Mammary epithelial cell (primary cell): Measurements from ENCODE around the gene ESRRG.

Experiments used
- EZH2 ChIP-seq: IDR thresholded peaks from 2 replicates; pipeline ENCODE4 v1.6.1; 2012; ENCODE audit warnings: low read length, inconsistent platforms, borderline replicate concordance
- TF ChIP-seq, protein P1 (sequence below), 2 donors: IDR thresholded peaks in 1 of 2; conservative IDR thresholded peaks in 1 of 2; 2 replicates each; pipeline ENCODE4 v1.5.1; 2011 to 2012; ENCODE audit warnings: inconsistent platforms in 2 of 2, low read length in 2 of 2, mild to moderate bottlenecking in 2 of 2, control low read depth in 1 of 2, low read depth in 1 of 2; ENCODE audit not compliant: insufficient read depth in 1 of 2; ENCODE audit errors: extremely low read depth in 1 of 2

DNA sequence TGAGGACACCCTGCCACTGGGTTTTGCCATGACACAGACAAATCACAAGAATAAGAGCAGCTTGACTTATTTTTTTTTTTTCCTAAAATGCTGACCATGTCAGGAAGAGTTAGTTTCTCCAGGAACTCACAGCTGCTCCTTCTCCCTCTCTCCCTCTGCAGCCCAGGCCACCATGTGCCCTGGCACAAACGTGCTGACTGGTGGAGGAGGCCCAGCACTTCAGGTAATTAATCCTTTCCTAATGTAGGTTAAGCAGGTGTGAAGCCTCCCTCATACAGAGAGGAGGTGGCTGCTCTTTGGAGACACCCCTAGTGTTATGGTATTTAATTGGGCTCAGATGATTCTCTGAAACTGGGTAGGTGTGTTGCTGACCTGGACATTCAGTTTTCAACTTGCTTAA is 170.2 kb downstream of the ESRRG start:
- no peak for TF ChIP-seq EZH2
- TF ChIP-seq, protein P1, sequence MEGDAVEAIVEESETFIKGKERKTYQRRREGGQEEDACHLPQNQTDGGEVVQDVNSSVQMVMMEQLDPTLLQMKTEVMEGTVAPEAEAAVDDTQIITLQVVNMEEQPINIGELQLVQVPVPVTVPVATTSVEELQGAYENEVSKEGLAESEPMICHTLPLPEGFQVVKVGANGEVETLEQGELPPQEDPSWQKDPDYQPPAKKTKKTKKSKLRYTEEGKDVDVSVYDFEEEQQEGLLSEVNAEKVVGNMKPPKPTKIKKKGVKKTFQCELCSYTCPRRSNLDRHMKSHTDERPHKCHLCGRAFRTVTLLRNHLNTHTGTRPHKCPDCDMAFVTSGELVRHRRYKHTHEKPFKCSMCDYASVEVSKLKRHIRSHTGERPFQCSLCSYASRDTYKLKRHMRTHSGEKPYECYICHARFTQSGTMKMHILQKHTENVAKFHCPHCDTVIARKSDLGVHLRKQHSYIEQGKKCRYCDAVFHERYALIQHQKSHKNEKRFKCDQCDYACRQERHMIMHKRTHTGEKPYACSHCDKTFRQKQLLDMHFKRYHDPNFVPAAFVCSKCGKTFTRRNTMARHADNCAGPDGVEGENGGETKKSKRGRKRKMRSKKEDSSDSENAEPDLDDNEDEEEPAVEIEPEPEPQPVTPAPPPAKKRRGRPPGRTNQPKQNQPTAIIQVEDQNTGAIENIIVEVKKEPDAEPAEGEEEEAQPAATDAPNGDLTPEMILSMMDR (conservative IDR thresholded peaks at IDR 0.05 in 1 of 2, IDR thresholded peaks at IDR 0.05 in 1 of 2; ENCODE audit: extremely low read depth in 1 of 2, insufficient read depth in 1 of 2, low read depth in 1 of 2, low read length in 2 of 2): no peak
